ENCODE results near the gene KCTD19. TPM values are rescaled to one million over a fixed set of nuclear protein-coding genes. Genes with fewer than 3 reads are reported as not detected.

The KCTD19 gene
- total and polyA plus RNA-seq, 7 donors, result 0.03 TPM; not detected in 6

DNA sequence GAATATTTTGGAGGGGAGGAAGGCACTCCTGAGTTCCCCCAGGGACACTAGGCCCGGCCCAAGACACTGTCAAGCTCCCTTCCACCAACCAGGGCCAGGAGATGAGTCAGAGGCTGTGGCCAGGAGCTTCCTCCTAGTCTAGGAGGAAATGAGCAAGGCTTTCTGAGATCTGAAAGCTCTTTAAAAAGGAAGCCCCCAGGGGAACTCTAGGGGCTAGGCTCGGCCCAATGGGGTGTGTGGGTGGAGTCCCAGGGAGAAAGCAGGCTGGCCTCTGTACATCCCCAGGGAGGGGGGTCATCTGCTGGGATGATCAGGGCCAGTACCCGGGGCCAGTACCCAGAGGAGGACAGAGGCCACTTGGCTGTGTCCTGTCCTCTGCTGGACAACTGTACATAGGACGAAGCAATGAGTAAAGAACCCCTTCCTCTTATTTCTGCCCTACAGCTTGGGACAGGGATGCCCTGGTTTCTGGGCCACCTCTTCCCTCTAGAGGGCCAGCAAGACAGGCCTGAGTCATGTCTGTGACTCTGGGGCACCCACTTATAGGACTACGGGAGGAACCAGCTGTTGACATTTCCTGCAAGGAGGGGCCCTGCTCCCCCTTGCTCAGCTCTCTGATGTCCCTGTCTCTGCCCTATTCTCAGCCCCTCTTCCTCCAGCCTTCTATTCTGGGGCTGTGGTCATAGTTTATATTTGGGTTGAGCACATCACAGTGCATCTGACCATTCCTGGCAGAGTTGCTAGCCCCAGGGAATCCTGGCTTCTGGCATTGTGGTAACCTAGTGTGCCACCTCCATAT is 82.0 kb downstream of the KCTD19 start:
- peak; percentile 85 to 93 for DNase-seq
- H3K4me1 ChIP-seq, result peaks cover 65% of the 10 kb centered on the region
- H3K9me3 ChIP-seq, result no peaks in the 10 kb centered on the region
- H3K36me3 ChIP-seq (ENCODE audit: insufficient read depth in 1 of 2, low read depth in 1 of 2), result peaks cover 0 to 2% of the 10 kb centered on the region in 2 donors
- H3K27ac ChIP-seq, result peak overlapping the region; percentile 99
- TF ChIP-seq, protein P1, sequence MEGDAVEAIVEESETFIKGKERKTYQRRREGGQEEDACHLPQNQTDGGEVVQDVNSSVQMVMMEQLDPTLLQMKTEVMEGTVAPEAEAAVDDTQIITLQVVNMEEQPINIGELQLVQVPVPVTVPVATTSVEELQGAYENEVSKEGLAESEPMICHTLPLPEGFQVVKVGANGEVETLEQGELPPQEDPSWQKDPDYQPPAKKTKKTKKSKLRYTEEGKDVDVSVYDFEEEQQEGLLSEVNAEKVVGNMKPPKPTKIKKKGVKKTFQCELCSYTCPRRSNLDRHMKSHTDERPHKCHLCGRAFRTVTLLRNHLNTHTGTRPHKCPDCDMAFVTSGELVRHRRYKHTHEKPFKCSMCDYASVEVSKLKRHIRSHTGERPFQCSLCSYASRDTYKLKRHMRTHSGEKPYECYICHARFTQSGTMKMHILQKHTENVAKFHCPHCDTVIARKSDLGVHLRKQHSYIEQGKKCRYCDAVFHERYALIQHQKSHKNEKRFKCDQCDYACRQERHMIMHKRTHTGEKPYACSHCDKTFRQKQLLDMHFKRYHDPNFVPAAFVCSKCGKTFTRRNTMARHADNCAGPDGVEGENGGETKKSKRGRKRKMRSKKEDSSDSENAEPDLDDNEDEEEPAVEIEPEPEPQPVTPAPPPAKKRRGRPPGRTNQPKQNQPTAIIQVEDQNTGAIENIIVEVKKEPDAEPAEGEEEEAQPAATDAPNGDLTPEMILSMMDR (IDR thresholded peaks at IDR 0.05), result peak; percentile 16
- H3K4me3 ChIP-seq, result peak overlapping the region; percentile 94
- peak; percentile 54 to 67 (median 62) for ATAC-seq
- WGBS, 3 donors, result 2 to 3% (median 2%) methylated on average over 5 of the region's 5 CpGs
- H3K27me3 ChIP-seq (ENCODE audit: insufficient read depth in 3 of 3, low read length in 2 of 3), result no peaks in the 10 kb centered on the region
- intact Hi-C loops (cut with DNase I), result no loop called here

DNA sequence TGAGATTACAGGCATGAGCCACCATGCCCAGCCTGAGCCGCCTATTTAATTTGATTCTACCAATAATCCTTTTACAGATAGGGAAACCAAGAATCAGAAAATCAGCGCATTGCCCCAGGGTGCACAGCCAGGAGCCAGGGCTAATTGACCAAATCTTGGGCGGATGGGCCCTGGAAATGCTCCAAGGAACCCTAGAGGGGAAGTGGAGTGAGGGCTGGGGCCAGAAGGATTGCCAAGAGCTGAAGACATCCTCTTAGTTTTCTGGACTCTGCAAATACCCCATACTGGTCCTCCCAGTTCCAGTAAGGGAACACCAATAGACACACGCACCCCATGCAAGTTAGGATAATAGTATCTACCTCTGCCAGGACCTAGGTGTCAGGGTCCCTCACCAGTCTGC is 83.1 kb downstream of the KCTD19 start:
- WGBS, 3 donors, result 62 to 75% (median 63%) methylated on average over 4 of the region's 4 CpGs
- intact Hi-C loops (cut with DNase I), result no loop called here
- H3K4me1 ChIP-seq, result peaks cover 72% of the 10 kb centered on the region
- DNase-seq (peak in 1 of 2 donors; percentile 62), ATAC-seq (no peak)
- peak overlapping the region; percentile 33 for H3K4me3 ChIP-seq
- H3K9me3 ChIP-seq, result no peaks in the 10 kb centered on the region
- H3K36me3 ChIP-seq (ENCODE audit: insufficient read depth in 1 of 2, low read depth in 1 of 2), result peaks cover 0 to 13% of the 10 kb centered on the region in 2 donors
- TF ChIP-seq, protein P1 (IDR thresholded peaks at IDR 0.05), result no peak
- peak overlapping the region; percentile 99 for H3K27ac ChIP-seq
- H3K27me3 ChIP-seq (ENCODE audit: insufficient read depth in 3 of 3, low read length in 2 of 3), result no peaks in the 10 kb centered on the region

DNA sequence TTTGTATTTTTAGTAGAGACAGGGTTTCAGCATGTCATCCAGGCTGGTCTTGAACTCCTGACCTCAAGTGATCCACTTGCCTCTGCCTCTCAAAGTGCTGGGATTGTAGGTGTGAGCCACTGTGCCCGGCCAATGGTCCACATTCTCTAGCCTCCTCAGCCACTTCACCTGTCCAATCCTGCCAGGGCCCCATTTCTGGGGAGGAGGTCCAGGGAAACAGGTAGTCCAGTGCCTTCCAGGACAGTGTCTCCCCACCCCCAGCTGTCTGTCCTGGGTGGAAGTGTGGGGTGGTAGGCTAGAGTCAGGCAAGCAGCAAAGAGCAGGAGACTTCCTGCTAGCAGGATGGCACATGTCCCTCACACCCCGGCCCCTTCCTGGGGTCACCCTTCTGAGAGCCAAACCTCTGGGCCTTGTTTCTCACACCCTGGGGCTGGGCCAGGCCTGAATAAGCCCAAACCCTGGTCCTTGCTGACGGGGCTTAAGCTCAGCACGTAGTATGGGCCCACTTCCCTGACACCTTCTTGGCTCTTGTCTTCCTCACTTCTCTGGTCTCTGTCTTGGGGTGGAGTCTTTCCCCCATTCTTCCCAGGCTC is 84.3 kb downstream of the KCTD19 start:
- TF ChIP-seq, protein P1 (IDR thresholded peaks at IDR 0.05), result no peak
- intact Hi-C loops (cut with DNase I), result no loop called here
- H3K27me3 ChIP-seq (ENCODE audit: insufficient read depth in 3 of 3, low read length in 2 of 3), result no peaks in the 10 kb centered on the region
- ATAC-seq, result no peak
- no peaks in the 10 kb centered on the region for H3K9me3 ChIP-seq
- peaks cover 0 to 26% of the 10 kb centered on the region in 2 donors for H3K36me3 ChIP-seq (ENCODE audit: insufficient read depth in 1 of 2, low read depth in 1 of 2)
- peaks cover 74% of the 10 kb centered on the region for H3K4me1 ChIP-seq
- H3K4me3 ChIP-seq, result peak overlapping the region; percentile 4
- WGBS, 3 donors, result 49 to 66% (median 55%) methylated on average over 4 of the region's 4 CpGs
- peak overlapping the region; percentile 99 for H3K27ac ChIP-seq
- DNase-seq, result peak in 1 of 2 donors; percentile 55

DNA sequence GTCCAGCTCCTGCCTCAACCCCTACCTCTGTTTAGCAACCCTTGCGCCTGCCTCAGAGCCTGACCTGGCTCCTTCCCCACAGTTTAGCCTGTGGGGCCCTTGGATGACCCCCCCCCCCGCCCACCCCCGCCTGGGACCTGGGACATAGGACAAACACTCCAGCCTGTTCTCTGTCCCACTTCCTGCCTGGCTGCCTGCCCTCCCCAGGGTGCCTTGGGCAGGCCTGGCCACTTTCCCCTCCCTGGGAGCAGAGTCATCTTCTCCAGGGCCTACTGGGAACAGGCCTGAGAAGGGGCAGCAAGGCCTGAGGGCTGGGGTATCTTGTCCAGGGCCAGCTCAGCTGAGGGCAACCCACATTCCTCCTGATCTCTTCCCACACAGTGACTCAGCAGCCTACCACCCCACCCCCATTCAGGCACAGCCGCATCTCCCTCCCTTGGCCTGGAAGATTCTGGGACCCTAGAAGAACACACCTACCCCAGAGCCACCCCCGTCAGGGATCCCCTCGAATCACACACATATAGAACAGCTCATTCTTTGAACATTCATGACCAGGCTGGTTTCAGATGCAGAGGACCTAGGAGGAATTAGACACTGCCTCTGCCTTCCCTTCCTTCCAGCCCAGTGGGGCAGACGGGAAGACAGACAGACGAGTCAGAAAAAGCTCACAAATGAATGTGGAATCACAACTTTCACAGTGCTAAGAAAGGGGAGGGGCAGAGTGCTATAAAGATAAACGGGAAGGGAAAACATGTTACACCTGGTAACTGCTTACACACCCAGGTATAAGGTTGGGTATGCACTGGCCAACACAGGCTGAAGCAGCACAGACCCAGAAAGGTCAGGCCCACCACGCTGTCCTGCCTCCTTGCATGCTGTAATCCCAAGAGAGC is 85.3 kb downstream of the KCTD19 start:
- DNase-seq, result peak; percentile 85 to 95
- H3K9me3 ChIP-seq, result no peaks in the 10 kb centered on the region
- H3K27ac ChIP-seq, result peak overlapping the region; percentile 99
- TF ChIP-seq, protein P1 (IDR thresholded peaks at IDR 0.05), result no peak
- peaks cover 74% of the 10 kb centered on the region for H3K4me1 ChIP-seq
- H3K4me3 ChIP-seq, result peak overlapping the region; percentile 39
- intact Hi-C loops (cut with DNase I), result no loop called here
- H3K27me3 ChIP-seq (ENCODE audit: insufficient read depth in 3 of 3, low read length in 2 of 3), result no peaks in the 10 kb centered on the region
- 24 to 51% (median 29%) methylated on average over 10 of the region's 10 CpGs for WGBS, 3 donors
- peak; percentile 52 to 57 (median 55) for ATAC-seq
- peaks cover 2 to 36% of the 10 kb centered on the region in 2 donors for H3K36me3 ChIP-seq (ENCODE audit: insufficient read depth in 1 of 2, low read depth in 1 of 2)

All from psoas muscle (tissue), 8 donors.